Measurements from ENCODE around the gene BLZF1. TPM values are rescaled to one million over a fixed set of nuclear protein-coding genes. Genes with fewer than 3 reads are reported as not detected.
A peak's percentile ranks its signal among the peaks of the same experiment; 100 is the strongest.
"Not testable (repeated sequence)": the region's sequence is repeated elsewhere in the genome, so short reads cannot be mapped to it uniquely, and the experiment has no call there.

Gene BLZF1
- total RNA-seq, 6 donors from 2014 or later = 11.4 to 33.5 (median 23.1) TPM

DNA sequence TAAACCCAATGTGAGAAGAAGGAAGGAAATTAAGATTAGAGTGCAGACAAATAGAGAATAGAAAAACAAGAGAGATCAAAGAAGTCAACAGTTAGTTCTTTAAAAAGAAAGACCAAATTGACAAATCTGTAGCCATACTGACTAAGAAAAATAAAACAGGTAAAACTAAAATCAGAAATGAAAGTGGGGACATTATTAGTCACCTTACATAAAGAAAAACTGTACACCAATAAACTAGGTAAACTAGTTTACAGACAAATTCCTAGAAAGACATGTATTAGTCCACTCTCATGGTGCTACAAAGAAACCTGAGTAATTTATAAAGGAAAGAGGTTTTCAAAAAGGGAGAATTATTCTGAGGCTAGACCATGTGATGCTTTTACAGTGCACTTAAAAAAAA, 22.3 kb downstream of the BLZF1 start:
- Histone ChIP-seq H3K9me3 (no peaks in the 10 kb centered on the region), H3K27me3 (no peaks in the 10 kb centered on the region), H3K27ac (no peak overlapping the region), H3K4me1 (no peaks in the 10 kb centered on the region), H3K4me3 (no peak overlapping the region), H3K36me3 (peaks cover 19 to 86% (median 43%) of the 10 kb centered on the region in 4 donors)
- no peak for ATAC-seq (ENCODE audit: low FRiP score in 2 of 2)
- no peak for TF ChIP-seq POLR2A (IDR thresholded peaks at IDR 0.05)
- DNase-seq = no peak

- Histone ChIP-seq H3K4me1 (no peaks in the 10 kb centered on the region), H3K4me3 (no peak overlapping the region), H3K9me3 (no peaks in the 10 kb centered on the region), H3K36me3 (peaks cover 15 to 73% (median 38%) of the 10 kb centered on the region in 4 donors), H3K27me3 (no peaks in the 10 kb centered on the region), H3K27ac (no peak overlapping the region)
- DNase-seq (no peak), ATAC-seq (ENCODE audit: low FRiP score in 2 of 2) (no peak)
- 70 to 76% methylated on average over 1 of the region's 1 CpG for WGBS, 2 donors
- TF ChIP-seq CTCF (IDR thresholded peaks at IDR 0.05) (no peak), POLR2AphosphoS5 (IDR thresholded peaks at IDR 0.05) (no peak), POLR2A (IDR thresholded peaks at IDR 0.05) (no peak), EP300 (IDR thresholded peaks at IDR 0.05) (no peak)
These were observed 24.4 kb downstream of the BLZF1 start for GRCh38 chr1:169392406-169392805.

DNA sequence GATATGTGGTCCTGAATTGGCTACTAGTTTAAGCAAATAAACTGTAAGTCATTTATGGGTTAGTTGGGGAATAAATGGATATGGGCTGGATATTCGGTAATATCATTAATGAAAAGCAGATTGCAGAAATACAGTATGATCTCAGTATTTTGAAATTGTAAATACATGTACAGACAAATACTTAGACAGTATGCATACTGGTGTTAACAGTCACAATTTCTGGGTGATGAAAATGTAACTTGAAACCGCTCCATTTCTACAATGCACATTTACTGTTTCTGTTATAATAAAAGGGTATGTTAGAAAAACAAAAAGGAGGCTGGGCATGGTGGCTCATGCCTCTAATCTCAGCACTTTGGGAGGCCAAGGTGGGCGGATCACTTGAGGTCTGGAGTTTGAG, 28.0 kb downstream of the BLZF1 start:
- Histone ChIP-seq H3K36me3 (peaks cover 4 to 37% (median 17%) of the 10 kb centered on the region in 4 donors), H3K9me3 (no peaks in the 10 kb centered on the region), H3K27me3 (no peaks in the 10 kb centered on the region), H3K4me3 (no peak overlapping the region), H3K27ac (no peak overlapping the region), H3K4me1 (no peaks in the 10 kb centered on the region)
- 93 to 97% methylated on average over 3 of the region's 3 CpGs for WGBS, 2 donors
- TF ChIP-seq EP300 (IDR thresholded peaks at IDR 0.05) (no peak), POLR2AphosphoS5 (IDR thresholded peaks at IDR 0.05) (no peak), POLR2A (IDR thresholded peaks at IDR 0.05) (no peak), CTCF (IDR thresholded peaks at IDR 0.05) (no peak)
- DNase-seq = no peak
- ATAC-seq (ENCODE audit: low FRiP score in 2 of 2) = no peak

- not testable (repeated sequence) for H3K27ac ChIP-seq; H3K4me1 ChIP-seq; H3K4me3 ChIP-seq; H3K36me3 ChIP-seq; H3K27me3 ChIP-seq; ATAC-seq (ENCODE audit: low FRiP score in 2 of 2); DNase-seq
- 88 to 95% methylated on average over 1 of the region's 1 CpG for WGBS, 2 donors
- H3K9me3 ChIP-seq = peaks cover 6 to 11% (median 7%) of the 10 kb centered on the region in 4 donors
These were observed 34.6 kb downstream of the BLZF1 start for GRCh38 chr1:169402578-169402977.

DNA sequence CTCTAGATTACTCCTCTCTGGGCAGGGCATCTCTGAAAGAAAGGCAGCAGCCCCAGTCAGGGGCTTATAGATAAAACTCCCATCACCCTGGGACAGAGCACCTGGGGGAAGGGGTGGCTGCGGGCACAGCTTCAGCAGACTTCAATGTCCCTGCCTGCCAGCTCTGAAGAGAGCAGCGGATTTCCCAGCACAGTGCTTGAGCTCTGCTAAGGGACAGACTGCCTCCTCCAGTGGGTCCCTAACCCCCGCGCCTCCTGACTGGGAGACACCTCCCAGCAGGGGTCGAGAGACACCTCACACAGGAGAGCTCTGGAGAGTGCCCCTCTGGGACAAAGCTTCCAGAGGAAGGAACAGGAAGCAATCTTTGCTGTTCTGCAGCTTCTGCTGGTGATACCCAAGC, 40.3 kb downstream of the BLZF1 start:
- WGBS, 2 donors = 90 to 95% methylated on average over 5 of the region's 5 CpGs
- H3K27me3 ChIP-seq; ATAC-seq (ENCODE audit: low FRiP score in 2 of 2); H3K4me3 ChIP-seq; H3K4me1 ChIP-seq; H3K36me3 ChIP-seq; H3K27ac ChIP-seq: not testable (repeated sequence)
- H3K9me3 ChIP-seq = peaks cover 9 to 28% (median 24%) of the 10 kb centered on the region in 4 donors
- DNase-seq = peak in 1 of 2 donors; percentile 1

GRCh38 chr1:169414952-169415351, 47.0 kb downstream of the BLZF1 start:
- 86 to 95% methylated on average over 2 of the region's 2 CpGs for WGBS, 2 donors
- no peak overlapping the region for H3K27ac ChIP-seq
- TF ChIP-seq EP300 (IDR thresholded peaks at IDR 0.05) (no peak), POLR2A (IDR thresholded peaks at IDR 0.05) (no peak), CTCF (IDR thresholded peaks at IDR 0.05) (no peak), POLR2AphosphoS5 (IDR thresholded peaks at IDR 0.05) (no peak)
- H3K36me3 ChIP-seq = no peaks in the 10 kb centered on the region
- H3K27me3 ChIP-seq = no peaks in the 10 kb centered on the region
- ATAC-seq (ENCODE audit: low FRiP score in 2 of 2) (no peak), DNase-seq (no peak)
- H3K4me3 ChIP-seq = no peak overlapping the region
- H3K9me3 ChIP-seq = peaks cover 0 to 12% (median 4%) of the 10 kb centered on the region in 4 donors
- H3K4me1 ChIP-seq = no peaks in the 10 kb centered on the region

All from upper lobe of left lung (tissue), 6 donors.